ENCODE measurements around the gene SLC35F3.

Gene SLC35F3

DNA sequence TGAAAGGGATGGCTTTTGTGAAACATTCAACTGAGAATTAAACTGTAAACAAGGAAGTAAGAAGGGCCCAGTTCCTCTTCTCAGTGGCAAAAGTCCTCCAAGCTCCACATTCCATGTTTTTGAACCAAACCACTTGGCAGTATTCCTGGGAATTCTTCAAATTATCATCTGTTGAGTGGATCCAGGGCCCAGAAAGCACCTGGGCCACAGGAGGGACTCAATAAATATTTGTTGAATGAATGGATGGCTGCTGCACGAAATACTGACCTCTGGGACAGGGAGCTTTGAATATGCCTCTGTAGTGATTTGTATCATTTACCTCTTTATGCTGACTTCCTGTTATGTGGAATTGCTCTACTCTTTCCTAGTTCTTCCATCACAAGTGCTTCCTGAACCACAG is 4.7 kb downstream of the SLC35F3 start:
- in situ Hi-C loops (cut with HindIII; ENCODE audit: low sequenced_read_pairs) = no loop called here

DNA sequence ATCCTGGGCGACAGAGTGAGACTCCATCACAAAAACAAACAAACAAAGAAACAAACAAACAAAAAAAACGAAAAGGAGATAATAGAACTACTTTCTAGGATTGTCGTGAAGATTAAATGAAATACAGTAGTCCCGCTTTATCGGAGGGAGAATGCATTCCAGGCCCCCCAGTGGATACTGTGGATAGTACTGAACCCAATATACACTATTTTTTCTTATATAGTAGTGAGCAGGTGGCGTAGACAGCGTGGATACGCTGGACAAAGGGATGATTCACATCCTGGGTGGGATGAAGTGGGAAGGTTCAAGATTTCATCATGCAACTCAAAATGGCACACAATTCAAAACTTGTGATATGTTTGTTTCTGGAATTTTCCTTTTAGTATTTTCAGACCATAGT is 8.0 kb downstream of the SLC35F3 start:
- in situ Hi-C loops (cut with HindIII; ENCODE audit: low sequenced_read_pairs) = no loop called here

DNA sequence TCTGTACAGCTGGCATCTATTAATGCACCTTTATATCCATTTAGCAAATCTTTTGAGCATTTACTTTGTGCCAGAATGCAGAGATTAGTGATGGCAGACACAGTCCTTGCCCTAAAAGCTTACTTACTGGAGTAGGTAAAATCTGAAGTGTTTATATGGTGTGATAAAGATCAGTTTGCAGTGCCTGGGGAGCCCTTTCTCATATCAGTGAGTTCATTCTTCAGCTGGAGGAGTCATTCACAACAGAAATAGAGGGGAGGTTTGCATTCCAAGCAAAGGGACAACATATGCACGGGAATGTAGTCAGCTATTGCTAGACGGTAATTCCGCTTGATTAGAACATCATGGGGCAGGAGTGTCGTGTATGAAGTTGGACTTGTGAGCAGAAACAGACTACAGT is 8.4 kb downstream of the SLC35F3 start:
- in situ Hi-C loops (cut with HindIII; ENCODE audit: low sequenced_read_pairs) = no loop called here

DNA sequence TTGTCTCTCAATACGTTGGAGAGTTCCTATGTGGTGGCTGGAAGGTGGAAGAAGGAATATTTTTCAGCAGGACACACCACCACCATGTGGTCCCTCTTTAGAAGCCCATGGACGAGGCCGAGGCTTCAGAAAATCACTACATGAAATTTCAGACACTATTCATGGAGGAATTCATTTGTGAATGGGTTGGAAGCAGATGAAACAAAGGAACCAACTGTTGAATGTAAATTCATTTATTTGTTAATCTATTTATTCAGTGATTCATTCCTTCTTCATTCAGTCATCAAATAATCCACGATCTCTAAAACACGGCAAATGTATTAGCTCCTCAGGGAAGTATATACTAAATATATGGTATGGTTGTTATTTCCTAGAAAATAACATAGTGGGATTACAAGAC is 12.2 kb downstream of the SLC35F3 start:
- in situ Hi-C loops (cut with HindIII; ENCODE audit: low sequenced_read_pairs) = no loop called here

DNA sequence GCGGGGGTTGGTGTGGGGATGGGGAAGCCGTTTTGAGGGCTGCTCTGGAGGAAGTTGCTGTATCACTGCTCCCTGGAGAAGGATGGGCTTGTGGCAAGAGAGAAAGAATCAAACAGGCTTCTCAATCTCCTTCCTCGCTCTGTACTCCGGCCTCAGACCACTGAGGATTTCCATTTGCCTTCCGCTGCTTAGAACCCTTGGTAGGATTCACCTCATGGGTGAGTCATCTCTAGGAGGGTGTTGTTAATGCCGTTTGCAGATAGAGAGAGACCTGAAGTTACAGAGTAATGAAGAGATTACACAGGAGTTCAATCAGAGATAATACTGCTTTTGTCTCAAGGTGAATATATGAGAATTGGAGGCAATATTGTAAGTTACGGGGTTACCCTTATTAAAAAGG is 15.3 kb downstream of the SLC35F3 start:
- in situ Hi-C loops (cut with HindIII; ENCODE audit: low sequenced_read_pairs) = no loop called here

DNA sequence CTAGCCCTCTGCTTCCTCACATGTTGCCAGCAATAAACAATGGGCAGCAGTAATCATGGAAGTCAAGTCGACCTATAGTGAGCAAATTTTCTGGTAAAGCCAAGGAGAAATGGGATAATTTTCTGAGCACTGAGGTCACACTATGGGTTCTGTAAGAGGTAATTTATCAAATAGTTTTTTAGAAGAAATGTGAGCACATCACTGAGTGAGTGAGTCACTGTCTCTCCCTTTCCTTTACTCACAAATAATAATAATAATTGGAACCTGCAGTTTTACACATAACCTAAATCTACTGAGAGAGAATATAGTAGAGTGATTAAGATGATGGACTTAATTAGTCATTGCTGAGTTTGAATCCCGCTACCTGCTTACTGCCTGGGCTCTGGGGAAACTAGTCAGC is 23.6 kb downstream of the SLC35F3 start:
- in situ Hi-C loops (cut with HindIII; ENCODE audit: low sequenced_read_pairs) = no loop called here

DNA sequence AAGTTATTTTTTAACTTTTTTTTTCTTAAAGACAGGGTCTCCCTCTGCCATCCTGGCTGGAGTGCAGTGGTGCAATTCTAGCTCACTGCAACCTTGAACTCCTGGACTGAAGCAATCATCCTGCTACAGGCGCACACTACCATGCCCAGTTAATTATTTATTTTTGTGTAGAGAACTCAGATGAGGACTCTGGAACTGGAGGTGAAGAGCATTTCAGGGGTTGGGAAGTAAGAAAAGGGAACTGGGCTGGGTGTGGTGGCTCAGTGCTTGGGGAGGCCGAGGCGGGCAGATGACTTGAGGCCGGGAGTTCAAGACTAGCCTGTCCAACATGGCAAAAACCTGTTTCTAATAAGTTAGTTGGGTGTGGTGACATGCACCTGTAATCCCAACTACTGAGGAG is 28.9 kb downstream of the SLC35F3 start:
- in situ Hi-C loops (cut with HindIII; ENCODE audit: low sequenced_read_pairs) = no loop called here

DNA sequence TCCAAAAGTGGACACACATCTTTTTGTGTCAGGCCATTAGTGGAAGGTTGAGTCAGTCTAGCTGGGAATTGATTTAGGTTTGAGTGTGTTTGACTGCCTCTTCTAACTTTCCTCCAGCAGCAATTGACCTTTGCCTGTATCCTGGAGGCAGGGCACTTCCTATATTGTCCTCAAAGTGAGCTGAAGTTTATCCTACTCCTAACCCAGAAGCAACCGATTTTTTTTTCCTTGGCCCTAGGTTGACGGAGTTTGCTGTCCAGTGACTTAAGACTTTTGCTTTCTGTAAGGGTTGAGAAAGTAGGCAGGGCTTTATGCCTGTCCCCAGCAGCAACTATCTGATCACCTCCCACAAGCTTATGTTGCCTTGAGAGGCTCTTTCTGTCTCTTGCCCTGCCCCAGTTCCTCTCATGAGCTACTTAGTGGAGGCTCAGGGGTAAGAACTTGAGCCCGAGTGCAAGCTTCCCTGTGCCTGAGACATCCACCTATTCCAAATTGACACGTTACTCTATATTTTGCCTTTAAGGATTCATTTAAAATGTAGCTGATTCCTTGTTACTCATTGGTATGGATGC is 30.9 kb downstream of the SLC35F3 start:
- in situ Hi-C loops (cut with HindIII; ENCODE audit: low sequenced_read_pairs) = no loop called here

DNA sequence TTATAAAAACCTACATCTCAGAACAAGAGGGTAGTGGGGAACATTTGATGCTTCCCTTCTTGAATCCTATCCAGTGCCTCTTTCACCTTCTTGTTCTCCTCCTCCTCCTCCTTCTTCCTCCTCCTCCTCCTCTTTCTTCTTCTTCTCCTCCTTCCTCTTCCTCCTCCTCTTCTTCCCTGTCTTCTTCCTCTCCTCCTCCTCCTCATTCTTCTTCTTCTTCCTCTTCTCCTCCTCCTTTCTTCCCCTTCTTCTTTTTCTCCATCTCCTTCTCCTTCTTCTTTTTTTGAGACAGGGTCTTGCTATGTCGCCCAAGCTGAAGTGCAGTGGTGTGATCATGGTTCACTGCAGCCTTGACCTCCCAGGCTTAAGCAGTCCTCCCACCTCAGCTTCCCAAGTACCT is 31.9 kb downstream of the SLC35F3 start:
- in situ Hi-C loops (cut with HindIII; ENCODE audit: low sequenced_read_pairs) = no loop called here

DNA sequence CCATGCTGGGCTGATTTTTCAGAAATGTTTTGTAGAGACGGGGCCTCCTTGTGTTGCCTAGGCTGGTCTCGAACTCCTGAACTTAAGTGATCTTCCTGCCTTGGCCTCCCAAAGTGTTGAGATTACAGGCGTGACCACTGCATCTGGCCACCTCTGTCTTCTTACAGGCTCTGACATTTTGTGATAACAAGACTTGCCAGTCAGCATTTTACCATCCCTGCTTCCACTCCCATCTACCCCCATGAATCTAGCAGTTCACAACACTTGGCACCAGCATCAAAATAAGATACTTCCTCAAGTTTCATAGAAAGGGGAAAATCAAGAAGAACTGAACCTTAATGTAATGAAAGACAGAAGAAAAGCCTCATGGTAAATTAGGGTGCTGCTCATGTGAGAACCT is 32.4 kb downstream of the SLC35F3 start:
- in situ Hi-C loops (cut with HindIII; ENCODE audit: low sequenced_read_pairs) = no loop called here

DNA sequence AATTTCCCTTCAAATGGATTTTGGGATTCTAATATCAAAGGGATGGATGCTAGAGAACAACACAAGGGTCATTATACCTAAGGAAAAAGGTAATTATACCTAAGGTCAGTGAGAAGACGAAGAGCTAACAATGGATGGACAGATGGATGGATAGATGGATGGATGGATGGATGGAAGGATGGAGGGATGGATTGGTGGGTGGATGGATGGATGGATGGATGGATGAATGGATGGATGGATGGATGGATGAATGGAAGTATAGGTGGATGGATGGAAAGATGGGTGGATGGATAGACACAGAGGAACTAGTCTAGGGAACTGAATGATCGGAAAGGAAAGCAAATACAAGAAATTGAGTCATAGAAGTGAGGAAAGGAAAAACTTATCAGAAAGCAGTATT is 34.0 kb downstream of the SLC35F3 start:
- in situ Hi-C loops (cut with HindIII; ENCODE audit: low sequenced_read_pairs) = no loop called here

DNA sequence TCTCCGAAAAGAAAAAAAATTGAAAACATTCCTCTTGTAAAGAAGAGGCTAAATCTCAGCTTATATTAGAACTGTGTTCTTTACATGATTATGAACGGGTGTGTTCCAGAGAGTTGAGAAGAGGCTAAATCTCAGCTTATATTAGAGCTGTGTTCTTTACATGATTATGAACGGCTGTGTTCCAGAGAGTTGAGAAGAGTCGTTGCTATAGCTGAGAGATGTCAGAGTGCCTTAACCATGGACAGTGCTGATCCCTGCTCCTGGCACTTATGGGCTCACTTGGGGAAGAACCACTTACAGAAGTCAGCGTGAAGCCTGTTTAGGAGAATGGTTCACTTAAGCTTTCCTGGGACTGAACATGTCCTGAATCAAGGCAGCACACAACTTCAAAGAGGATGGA is 35.0 kb downstream of the SLC35F3 start:
- in situ Hi-C loops (cut with HindIII; ENCODE audit: low sequenced_read_pairs) = no loop called here

DNA sequence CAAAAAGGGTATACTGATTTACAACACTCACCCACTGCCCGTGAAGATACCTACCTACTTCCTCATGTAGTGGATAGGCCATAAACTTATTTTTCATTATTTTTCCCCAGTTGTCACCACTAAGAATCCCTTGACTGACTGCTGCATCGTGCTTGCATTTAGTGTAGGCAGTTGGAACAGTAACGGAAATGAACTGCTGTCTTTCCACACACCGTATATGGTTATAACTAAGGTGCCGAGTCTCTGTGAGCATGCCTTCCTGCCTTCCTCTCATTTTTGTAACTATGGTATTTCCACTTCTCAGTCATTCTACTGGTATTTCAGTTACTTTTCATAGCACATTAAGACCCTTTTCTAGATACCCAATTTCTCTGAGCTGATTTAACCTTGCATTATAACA is 36.4 kb downstream of the SLC35F3 start:
- in situ Hi-C loops (cut with HindIII; ENCODE audit: low sequenced_read_pairs) = no loop called here

DNA sequence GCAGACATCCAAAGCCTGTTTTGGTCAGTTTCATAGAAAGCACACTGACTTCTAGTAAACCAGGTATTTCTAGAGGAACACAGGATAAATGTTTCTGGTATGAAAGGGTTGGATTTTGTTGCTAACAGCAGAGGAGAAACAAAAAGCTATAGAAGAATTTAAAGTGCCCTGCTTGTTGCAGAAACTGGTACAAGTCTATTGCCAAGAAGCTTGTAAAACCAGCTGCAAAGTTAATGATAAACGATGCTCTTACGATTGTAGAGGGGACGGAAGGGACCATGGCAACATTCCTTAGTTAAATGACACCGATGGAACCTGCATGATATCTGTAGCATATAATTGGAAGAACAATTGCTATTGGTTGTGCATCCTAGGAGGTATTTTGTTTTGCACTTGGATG is 40.1 kb downstream of the SLC35F3 start:
- in situ Hi-C loops (cut with HindIII; ENCODE audit: low sequenced_read_pairs) = no loop called here

DNA sequence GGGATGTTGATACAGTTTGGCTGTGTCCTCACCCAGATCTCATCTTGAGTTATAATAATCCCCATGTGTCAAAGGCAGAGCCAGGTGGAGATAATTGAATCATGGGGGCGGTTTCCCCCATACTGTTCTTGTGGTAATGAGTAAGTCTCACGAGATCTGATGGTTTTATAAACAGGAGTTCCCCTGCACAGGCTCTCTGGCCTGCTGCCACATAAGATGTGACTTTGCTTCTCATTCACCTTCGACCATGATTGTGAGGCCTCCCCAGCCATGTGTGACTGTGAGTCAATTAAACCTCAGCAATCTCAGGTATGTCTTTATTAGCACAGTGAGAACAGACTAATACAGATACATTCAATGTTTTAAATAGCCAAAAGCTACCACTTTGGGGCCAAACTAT is 41.1 kb downstream of the SLC35F3 start:
- in situ Hi-C loops (cut with HindIII; ENCODE audit: low sequenced_read_pairs) = no loop called here

DNA sequence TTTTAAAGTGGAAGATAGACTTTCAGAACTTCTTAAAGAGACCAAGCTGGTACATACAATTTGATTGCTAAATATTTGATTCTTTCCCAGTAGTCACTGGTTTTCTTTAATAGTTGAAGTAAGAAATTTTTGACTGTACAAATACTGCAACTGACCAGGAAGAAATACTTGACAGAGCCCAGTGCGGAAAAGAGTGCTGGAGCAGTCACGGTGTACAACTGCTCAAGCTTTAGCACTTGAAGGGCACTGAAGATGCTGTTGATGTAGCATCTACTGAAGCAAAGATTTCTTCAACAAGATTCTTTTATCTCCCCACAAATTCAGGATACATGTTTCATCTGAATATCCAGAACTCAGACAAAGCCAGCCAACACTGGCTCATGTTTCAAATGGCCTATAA is 41.5 kb downstream of the SLC35F3 start:
- in situ Hi-C loops (cut with HindIII; ENCODE audit: low sequenced_read_pairs) = no loop called here

DNA sequence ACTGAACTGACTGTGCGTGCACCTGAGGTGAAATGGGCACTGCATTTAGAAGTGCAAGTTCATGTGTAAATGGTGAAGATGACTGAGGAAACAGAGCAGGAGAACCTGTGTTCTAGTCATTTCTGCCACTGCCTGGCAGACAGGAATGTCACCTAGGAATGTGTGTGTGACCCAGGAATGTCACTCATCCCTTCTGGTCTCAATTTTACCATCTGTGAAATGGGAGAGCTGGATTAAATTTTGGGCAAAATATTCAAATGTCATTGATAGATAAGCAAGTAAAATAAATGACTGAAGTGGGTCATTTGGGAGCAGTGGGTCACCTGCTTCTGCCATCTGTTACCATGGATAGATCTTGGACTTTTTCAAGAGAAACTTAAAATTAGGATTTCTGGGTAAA is 42.2 kb downstream of the SLC35F3 start:
- in situ Hi-C loops (cut with HindIII; ENCODE audit: low sequenced_read_pairs) = no loop called here

DNA sequence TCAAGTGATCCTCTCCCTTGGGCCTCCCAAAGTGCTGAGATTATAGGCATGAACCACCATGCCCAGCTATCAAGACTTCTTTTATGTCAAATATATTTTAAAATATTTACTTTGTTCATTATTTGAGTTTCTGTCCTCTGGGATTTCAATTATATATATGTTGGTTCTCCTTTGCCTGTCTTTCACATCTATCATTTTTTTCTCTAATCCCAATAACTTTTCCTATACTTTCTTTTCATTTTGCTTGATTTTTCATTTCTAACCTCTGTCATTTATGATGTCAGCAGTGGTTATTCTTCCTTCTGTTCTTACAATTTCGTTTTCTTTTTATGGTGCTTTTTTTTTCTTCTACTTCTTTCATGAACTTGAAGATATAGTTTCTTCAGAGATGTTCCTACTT is 47.3 kb downstream of the SLC35F3 start:
- in situ Hi-C loops (cut with HindIII; ENCODE audit: low sequenced_read_pairs) = no loop called here

DNA sequence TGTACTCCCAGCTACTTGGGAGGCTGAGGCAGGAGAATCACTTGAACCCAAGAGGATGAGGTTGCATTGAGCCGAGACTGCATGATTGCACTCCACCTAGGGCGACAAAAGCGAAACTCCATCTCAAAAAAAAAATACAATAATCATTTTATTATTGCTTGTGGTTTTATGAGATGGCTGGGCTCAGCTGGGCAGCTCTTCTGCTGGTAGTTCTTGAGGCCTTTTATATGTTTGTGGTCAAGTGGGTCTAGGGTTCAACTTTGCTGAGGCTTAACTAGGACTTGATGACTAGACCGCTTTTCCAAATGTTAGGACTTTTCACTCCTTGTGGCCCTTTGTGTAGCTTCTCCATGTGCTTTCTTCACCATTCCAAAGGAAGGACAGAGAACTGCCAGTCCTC is 53.2 kb downstream of the SLC35F3 start:
- in situ Hi-C loops (cut with HindIII; ENCODE audit: low sequenced_read_pairs) = no loop called here

DNA sequence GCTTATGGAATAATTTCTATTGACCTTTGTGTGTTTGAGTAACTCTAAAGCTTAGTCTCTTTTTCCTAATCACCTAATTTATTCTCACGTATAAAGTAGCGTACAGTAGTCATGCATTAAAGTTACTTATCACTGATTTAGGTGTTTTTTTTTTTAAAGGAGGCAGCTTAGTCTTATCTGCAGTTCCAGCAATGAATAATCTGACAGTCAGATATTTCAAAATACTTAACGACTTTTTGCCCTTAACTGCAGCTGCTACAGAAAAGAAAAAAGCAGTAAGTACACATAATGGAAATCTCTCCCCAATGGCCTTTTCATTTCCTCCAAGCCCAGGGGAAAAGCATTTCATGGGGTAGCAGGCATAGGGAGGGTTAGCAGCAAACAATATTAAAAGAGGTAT is 54.6 kb downstream of the SLC35F3 start:
- in situ Hi-C loops (cut with HindIII; ENCODE audit: low sequenced_read_pairs) = no loop called here

DNA sequence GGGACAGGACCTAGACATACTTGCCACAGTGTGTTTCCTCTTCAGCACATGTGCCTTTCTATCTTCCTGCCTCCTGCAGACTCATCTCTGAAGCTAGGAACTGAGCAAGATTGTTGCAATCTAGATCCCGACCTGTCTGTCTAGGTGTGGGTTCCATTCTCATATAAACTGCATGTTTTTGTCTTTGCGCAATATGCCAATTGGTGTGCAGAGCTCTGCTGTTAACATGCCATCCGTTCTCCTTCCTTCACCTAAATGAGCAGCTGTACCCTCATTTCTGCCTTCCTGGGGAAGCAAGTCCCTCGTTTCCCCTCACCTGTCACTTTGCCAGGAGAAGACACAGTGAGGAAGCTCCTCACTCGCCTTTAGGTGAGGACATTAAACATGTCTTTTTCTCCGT is 55.5 kb downstream of the SLC35F3 start:
- in situ Hi-C loops (cut with HindIII; ENCODE audit: low sequenced_read_pairs) = no loop called here

DNA sequence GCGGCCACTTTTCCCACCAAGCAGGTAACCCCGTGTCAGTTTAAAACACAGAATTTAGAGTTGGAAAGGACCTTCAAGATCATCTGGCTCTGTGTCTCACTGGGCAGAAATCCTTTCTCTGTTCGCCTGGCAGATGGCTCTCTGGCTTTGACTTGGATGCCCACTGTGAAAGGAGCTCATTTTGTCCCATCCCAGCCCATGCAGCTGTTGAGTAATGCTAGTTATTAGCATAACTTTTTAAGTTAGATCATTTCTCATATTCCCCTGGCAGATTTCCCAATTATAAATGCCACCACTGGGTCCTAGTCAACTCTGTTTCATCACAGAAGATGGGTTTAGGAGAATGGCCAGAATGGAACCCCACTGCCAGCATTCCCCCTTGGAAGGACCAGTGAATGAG is 55.9 kb downstream of the SLC35F3 start:
- in situ Hi-C loops (cut with HindIII; ENCODE audit: low sequenced_read_pairs) = no loop called here

DNA sequence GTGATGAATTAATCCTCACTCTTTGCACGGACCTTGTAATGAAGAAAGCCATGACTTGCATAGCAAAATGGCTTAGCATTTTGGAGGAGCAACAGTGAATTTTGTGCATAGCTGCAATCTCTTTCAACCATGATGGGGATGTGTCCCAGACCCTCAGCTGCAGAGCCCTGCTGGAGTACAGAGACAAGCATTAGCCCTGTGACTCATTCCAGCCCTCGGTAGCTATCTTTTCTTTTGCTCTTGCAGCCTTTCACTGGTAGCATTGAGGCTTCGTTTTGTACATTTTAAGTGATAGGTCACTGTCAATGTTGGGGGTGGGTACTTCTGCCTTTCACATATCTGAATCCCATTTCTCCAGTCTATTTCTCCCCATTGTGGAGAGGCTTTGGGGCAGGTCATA is 58.4 kb downstream of the SLC35F3 start:
- in situ Hi-C loops (cut with HindIII; ENCODE audit: low sequenced_read_pairs) = no loop called here

DNA sequence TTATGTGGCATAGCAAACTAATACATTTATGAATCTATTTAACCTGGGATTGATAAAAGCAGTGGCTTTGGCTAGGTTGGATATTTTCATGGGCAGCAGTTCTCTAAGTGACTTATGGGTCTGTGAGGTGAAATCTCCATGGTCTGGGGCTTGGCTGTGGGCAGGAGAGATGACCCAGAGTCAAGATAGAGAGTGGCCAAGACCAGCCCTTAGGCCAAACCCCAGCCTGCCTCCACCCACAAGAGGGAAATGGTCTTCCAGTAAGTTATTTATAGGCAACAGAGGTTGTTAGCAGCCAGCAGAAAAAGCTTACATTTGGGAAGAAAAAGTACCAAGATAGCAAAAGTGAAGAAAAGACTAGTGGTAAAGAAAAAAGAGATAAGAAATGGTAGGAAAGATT is 61.4 kb downstream of the SLC35F3 start:
- in situ Hi-C loops (cut with HindIII; ENCODE audit: low sequenced_read_pairs) = no loop called here

Data from DLD1 (cell line).